Hepatocyte (in vitro differentiated cells): Measurements from ENCODE around the gene ITPR3.

Experiments used
- CTCF ChIP-seq: fragments of 200-600 bp; sonication (generic); IDR thresholded peaks from 2 replicates; pipeline ENCODE4 v1.5.1; 2016; ENCODE audit warnings: antibody characterized with exemption, mild to moderate bottlenecking; ENCODE audit not compliant: poor library complexity
- EZH2 ChIP-seq: fragments of 200-600 bp; sonication (generic); IDR thresholded peaks from 2 replicates; pipeline ENCODE4 v1.6.1; 2016; ENCODE audit warnings: antibody characterized with exemption, mild to moderate bottlenecking, borderline replicate concordance
- EZH2phosphoT487 ChIP-seq: fragments of 200-600 bp; sonication (generic); IDR thresholded peaks from one replicate; pipeline ENCODE4 v1.6.1; 2018; ENCODE audit warnings: antibody characterized with exemption, mild to moderate bottlenecking, low read depth, moderate library complexity; ENCODE audit not compliant: unreplicated experiment, severe bottlenecking

GRCh38 chr6:33697845-33698244 is 76.7 kb downstream of the ITPR3 start:
- no peak for TF ChIP-seq CTCF
- TF ChIP-seq EZH2phosphoT487, result no peak
- no peak for TF ChIP-seq EZH2
